Activated CD4-positive, alpha-beta T cell treated with anti-CD3 and anti-CD28 coated beads, Interleukin-2, amount 10 ng/mL, durations not matched to agents 24 days and 14 days (primary cell): ENCODE data around the gene PPP2R2C. TPM values are rescaled to one million over a fixed set of nuclear protein-coding genes. Genes with fewer than 3 reads are reported as not detected.

Experiments used
- DNase-seq: peaks from one replicate; pipeline ENCODE4 v3.0.0; 2022
- H3K27ac Mint-ChIP-seq: one replicate; pipeline ENCODE4 v1.8.0; 2022; ENCODE audit warnings: mild to moderate bottlenecking, mixed read lengths
- H3K27me3 Mint-ChIP-seq: one replicate; pipeline ENCODE4 v1.8.0; 2022; ENCODE audit warnings: mixed read lengths
- H3K36me3 Mint-ChIP-seq: one replicate; pipeline ENCODE4 v1.8.0; 2022; ENCODE audit warnings: low read depth, mild to moderate bottlenecking, mixed read lengths
- H3K4me1 Mint-ChIP-seq: one replicate; pipeline ENCODE4 v1.8.0; 2021; ENCODE audit warnings: mixed read lengths
- H3K4me3 Mint-ChIP-seq: one replicate; pipeline ENCODE4 v1.8.0; 2022; ENCODE audit warnings: mild to moderate bottlenecking, moderate library complexity, mixed read lengths
- H3K9me3 Mint-ChIP-seq: one replicate; pipeline ENCODE4 v1.8.0; 2021; ENCODE audit warnings: mixed read lengths
- intact Hi-C: fragments of 100-400 bp; cut with micrococcal nuclease; formaldehyde crosslinking; loops from one replicate; pipeline ENCODE4 v1.15.1; 2023
- total RNA-seq: library from RNA; stranded (reverse); gene quantifications from 2 replicates; pipeline ENCODE4 v1.2.3, GENCODE V29; 2022

The PPP2R2C gene
- total RNA-seq = not detected in 2 replicates

DNA sequence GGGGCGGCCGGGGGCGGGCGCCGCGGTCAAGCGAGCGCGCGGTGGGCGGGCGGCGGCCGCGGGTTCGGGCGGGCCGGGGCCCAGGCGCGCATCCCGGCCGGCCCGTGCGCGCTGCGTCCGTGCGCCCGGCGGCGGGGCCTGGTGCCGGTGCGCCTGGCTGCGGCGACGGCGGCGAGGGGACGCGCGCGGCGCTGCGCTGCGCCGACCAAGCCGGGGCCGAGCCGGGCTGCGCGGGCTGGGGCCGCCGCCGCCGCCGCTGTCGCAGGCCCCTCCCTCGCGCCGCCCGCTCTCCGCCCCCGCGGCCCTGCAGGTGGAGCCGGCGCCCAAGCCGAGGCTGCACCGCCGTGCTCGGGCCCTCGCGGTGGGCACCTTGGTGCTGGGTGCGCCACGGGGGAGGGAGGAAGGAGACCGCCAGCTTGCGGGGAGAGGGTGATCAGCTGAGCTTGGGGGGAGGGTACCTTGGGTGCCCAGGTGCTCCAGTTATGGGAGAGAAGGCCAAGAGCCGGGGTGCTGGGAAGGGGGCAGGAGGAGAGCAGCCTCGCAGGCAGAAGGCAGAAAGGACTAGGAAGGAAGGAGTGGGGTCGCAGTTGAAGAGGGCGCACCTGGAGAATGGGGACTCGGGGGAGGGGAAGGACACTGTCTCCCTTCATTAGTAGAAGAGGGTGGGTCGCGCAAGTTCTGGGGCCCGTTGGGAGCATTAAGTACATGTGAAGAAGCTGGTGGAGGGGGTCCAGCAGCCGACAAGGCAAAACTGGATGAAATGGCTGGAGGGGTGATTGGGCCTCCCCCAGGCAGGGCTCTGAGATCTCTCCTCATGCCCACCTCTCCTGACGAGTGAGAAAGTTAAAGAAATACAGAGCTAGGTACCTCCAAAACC, at the start of gene PPP2R2C:
TSS of gene PPP2R2C (minus strand) at position 228 of the 877 bp plus-strand sequence. CDS start 385 bp downstream, outside the sequence.
- no peaks in the 10 kb centered on the region for H3K4me1 Mint-ChIP-seq
- no peak within 1 kb of the TSS for H3K27ac Mint-ChIP-seq
- no peak within 1 kb of the TSS for H3K4me3 Mint-ChIP-seq
- intact Hi-C loops = no loop called here
- H3K36me3 Mint-ChIP-seq = no peaks in the 10 kb centered on the region
- peaks cover 45% of the 10 kb centered on the region for H3K27me3 Mint-ChIP-seq
- no peaks in the 10 kb centered on the region for H3K9me3 Mint-ChIP-seq
- DNase-seq = no peak

DNA sequence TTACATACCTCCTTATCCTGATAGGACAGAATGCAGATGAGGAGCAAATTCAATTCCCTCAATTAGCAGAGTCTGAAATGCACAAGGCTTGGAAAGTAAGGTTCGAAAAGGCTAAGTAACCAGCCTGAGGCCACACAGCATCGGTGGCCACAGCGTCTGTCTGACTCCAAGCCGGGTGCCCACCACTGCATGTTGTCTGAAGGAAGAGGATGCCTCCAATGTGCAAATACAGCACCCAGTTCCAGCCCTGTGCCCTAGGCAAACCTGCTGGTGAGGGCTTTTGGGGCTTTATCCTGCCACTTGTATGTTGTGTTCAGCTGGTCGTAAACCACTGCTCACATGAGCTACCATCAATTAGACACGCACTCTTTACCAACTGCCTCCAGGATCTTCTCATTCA, 48.6 kb upstream of the PPP2R2C start:
- Mint-ChIP-seq H3K27me3 (peaks cover 1% of the 10 kb centered on the region), H3K9me3 (no peaks in the 10 kb centered on the region), H3K4me1 (no peaks in the 10 kb centered on the region), H3K36me3 (no peaks in the 10 kb centered on the region), H3K4me3 (no peak overlapping the region), H3K27ac (no peak overlapping the region)
- no peak for DNase-seq
- intact Hi-C loops = no loop called here

DNA sequence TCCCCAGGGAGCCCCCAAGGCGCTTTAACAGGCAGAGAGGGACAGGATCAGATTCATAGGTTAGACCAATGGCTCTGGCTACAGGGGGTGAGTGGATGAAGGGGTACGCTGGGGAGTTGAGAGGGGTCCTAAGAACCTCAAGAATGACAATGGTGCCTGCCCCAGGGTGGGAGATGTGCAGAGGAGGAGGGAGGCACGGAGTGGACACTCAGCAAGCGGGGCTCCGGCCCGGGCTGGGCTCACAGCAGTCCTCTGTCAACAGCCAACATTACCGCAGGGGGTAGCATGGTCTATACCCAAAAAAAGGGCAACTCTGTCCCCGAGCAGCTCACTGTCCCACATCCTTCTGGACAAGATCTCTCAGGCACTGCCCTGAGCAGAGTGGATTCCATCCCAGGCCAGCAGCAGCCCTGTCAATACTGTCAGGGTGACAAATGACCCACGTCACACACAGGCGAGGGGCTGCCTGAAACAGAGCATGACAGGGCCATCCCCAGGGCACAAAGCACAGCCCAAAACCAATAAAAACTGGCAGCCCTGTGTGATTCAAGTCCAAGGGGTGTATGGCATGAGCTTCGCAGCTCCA, 47.7 kb upstream of the PPP2R2C start:
- no peak overlapping the region for H3K4me3 Mint-ChIP-seq
- H3K27ac Mint-ChIP-seq = no peak overlapping the region
- H3K36me3 Mint-ChIP-seq = no peaks in the 10 kb centered on the region
- no peaks in the 10 kb centered on the region for H3K4me1 Mint-ChIP-seq
- intact Hi-C loops = no loop called here
- no peak for DNase-seq
- H3K9me3 Mint-ChIP-seq = no peaks in the 10 kb centered on the region
- peaks cover 1% of the 10 kb centered on the region for H3K27me3 Mint-ChIP-seq

DNA sequence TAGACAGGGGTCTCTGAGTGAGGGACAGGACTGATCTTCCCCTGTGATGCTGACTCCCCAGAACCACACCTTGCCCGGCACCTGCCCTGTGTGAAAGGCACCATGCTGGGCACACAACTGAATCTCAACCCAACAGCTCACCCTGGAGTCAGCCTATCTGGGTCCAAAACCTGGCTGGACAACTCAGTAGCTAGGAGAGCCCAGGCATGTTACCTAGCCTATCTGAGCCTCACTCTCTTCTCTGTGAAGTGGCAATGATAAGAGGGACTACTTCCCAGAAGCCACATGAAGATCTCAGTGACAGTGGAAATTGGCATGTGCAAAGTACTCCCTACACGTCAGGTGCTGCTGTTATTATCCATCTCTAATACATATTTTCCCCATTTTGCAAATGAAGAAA, 44.8 kb upstream of the PPP2R2C start:
- intact Hi-C loops = no loop called here
- no peak for DNase-seq
- Mint-ChIP-seq H3K4me3 (no peak overlapping the region), H3K9me3 (no peaks in the 10 kb centered on the region), H3K36me3 (no peaks in the 10 kb centered on the region), H3K27me3 (peaks cover 1% of the 10 kb centered on the region), H3K27ac (no peak overlapping the region), H3K4me1 (no peaks in the 10 kb centered on the region)

DNA sequence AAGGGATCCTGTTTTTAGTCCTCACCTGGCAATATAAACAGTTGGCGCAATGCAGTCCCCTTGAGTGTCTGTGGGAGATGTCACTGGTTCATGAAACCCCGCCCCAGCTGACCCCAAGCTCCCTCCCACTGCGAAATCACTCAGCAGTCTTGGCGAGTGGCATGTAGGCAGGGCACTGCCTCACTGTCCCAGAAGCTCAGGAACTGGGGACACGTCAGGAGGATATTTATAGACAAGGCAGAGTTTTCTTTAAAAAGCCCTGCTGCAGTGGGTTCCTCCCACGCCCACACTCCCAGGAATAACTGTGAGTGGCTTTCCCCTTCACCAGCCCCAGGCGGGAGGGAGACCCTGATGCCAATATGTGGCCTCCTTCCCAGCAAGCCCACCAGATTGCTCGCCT, 44.3 kb upstream of the PPP2R2C start:
- no peak for DNase-seq
- intact Hi-C loops = no loop called here
- Mint-ChIP-seq H3K9me3 (no peaks in the 10 kb centered on the region), H3K27ac (no peak overlapping the region), H3K4me3 (no peak overlapping the region), H3K27me3 (peaks cover 1% of the 10 kb centered on the region), H3K4me1 (no peaks in the 10 kb centered on the region), H3K36me3 (no peaks in the 10 kb centered on the region)

DNA sequence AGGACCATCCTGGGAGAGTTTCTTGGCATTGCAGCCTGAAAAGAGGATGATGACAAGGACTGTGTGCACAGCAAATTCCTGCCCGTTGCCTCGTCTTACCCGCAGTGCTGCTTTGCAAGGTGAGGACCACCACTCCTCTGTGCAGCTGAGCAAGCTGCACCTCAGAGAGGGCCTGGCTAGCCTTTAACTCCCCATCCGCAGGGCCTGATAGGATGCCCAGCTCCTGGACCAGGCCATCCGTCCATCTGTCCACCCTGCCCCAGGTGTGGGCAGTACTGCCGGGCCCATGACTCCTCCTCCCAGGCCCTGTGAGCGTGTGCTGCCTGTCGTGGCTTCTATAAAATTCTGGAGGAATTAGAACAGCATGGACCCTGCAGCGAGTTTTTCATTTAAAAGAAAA, 43.9 kb upstream of the PPP2R2C start:
- H3K27ac Mint-ChIP-seq = no peak overlapping the region
- peaks cover 1% of the 10 kb centered on the region for H3K27me3 Mint-ChIP-seq
- no peak for DNase-seq
- peaks cover under 1% of the 10 kb centered on the region for H3K9me3 Mint-ChIP-seq
- H3K4me1 Mint-ChIP-seq = no peaks in the 10 kb centered on the region
- no peaks in the 10 kb centered on the region for H3K36me3 Mint-ChIP-seq
- no peak overlapping the region for H3K4me3 Mint-ChIP-seq
- intact Hi-C loops = no loop called here

DNA sequence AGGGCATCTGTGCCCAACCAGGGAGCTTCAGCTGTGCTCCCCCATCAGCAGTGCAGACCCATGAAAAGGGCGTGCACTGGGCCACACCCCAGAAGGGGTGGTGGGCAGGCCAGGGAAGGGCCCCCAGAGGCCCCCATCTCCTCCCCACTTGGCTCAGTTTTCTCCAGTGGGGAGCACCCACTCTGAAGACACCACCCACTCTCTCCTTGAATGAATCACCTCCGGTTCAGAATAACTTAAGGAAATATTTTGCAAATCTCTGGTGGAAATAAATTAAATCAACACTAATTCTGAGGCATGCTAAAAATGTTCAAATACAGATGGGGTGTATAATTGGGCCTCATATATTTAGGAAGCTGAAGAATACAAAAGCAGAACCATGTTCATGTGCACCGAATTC, 41.3 kb upstream of the PPP2R2C start:
- Mint-ChIP-seq H3K36me3 (peaks cover 2% of the 10 kb centered on the region), H3K4me1 (no peaks in the 10 kb centered on the region), H3K4me3 (no peak overlapping the region), H3K9me3 (peaks cover 4% of the 10 kb centered on the region), H3K27me3 (peaks cover 1% of the 10 kb centered on the region), H3K27ac (no peak overlapping the region)
- no peak for DNase-seq
- intact Hi-C loops = no loop called here

DNA sequence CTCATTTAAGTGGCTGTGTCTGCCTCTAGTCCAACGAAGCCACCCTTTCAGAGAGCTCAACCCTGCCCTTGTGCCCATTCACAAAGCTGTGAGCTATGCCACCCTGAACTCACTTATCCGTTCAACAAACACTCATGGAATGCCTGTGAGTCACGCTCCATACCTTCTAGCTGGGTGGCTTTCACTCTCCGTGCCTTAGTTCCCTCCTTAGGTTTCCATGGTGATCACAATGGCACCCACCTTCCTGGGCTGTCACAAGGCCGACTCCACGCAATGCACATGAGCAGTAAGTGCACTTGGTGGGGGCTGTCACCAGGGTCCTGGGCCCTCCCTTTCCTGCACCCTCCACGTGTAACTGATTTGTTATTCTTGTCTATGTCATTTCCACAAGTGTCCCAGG, 37.2 kb upstream of the PPP2R2C start:
- peaks cover 2% of the 10 kb centered on the region for H3K36me3 Mint-ChIP-seq
- H3K4me3 Mint-ChIP-seq = no peak overlapping the region
- no peaks in the 10 kb centered on the region for H3K4me1 Mint-ChIP-seq
- H3K27me3 Mint-ChIP-seq = no peaks in the 10 kb centered on the region
- intact Hi-C loops = no loop called here
- DNase-seq = no peak
- peaks cover 9% of the 10 kb centered on the region for H3K9me3 Mint-ChIP-seq
- H3K27ac Mint-ChIP-seq = no peak overlapping the region

DNA sequence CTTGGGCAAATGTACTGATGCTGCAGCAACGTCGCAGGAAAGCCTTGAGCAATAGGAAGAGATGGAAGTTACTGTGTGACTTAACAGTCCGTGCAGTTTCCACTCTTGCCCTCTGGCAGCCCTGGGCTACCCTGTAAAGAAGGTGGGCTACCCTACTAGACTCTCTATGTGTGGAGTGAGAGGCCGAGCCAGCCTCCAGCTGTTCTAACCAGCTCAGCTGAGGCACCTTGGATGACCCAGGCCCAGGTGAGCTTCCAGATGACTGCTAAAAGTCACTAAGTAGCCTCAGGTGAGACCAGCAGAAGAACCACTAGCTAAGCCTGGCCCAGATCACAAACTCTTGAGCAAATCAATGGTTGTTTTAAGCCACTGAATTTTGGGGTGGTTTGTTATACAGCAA, 34.9 kb upstream of the PPP2R2C start:
- intact Hi-C loops = no loop called here
- no peak for DNase-seq
- Mint-ChIP-seq H3K4me3 (no peak overlapping the region), H3K4me1 (no peaks in the 10 kb centered on the region), H3K27ac (no peak overlapping the region), H3K36me3 (peaks cover 2% of the 10 kb centered on the region), H3K9me3 (peaks cover 15% of the 10 kb centered on the region), H3K27me3 (no peaks in the 10 kb centered on the region)

DNA sequence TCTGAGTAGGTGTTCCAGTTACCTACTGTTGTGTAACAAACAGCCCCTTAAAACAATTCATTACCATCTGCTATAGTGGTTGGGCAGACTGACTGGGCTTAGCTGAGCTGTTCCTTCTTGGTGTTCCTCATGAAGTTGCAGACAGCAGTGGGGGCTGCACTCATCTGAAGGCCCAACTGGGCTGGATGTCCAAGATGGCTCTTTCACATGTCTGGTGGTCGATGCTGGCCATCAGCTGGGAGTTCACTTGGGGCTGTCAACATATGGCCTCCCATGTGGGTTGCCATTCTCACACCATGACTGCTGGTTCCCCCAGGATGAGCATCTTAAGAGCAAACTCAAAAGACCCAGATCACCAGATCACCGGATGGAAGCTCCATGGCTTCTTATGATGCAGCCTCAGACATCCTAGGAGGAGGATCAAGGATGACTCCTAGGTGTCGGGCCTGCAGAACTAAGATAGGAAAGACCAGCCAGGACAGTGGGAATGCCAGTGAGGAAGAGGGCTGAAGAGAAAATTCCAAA, 34.3 kb upstream of the PPP2R2C start:
- Mint-ChIP-seq H3K36me3 (peaks cover 2% of the 10 kb centered on the region), H3K9me3 (peaks cover 15% of the 10 kb centered on the region), H3K27ac (no peak overlapping the region), H3K4me3 (no peak overlapping the region), H3K27me3 (no peaks in the 10 kb centered on the region), H3K4me1 (no peaks in the 10 kb centered on the region)
- no peak for DNase-seq
- intact Hi-C loops = no loop called here

DNA sequence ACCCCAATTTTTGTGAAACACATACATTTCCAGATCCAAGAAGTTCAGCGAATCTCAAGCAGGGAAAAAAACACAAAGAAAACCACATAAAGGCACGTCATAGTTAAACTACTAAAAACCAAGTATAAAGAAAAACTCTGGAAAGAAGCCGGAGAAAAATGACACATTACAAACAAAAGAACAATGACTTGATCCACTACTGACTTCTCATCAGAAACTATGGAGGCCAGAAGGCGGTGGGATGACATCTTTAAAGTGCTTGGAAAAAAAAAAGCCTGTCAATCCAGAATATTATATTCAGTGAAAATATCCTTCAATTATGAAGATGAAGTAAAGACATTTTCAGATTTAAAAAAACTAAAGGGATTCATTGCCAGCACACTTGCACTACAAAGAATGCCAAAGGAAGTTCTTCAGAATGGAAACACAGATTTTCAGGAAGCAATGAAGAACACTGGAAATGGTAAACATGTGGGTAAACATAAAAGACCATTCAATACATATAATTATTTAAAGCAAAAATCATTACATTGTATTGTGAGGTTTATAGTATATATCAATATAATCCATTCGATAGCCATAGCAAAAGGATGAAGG, 32.6 kb upstream of the PPP2R2C start:
- H3K9me3 Mint-ChIP-seq = peaks cover 11% of the 10 kb centered on the region
- H3K4me1 Mint-ChIP-seq = no peaks in the 10 kb centered on the region
- DNase-seq = no peak
- H3K36me3 Mint-ChIP-seq = no peaks in the 10 kb centered on the region
- intact Hi-C loops = no loop called here
- H3K27ac Mint-ChIP-seq = no peak overlapping the region
- no peak overlapping the region for H3K4me3 Mint-ChIP-seq
- no peaks in the 10 kb centered on the region for H3K27me3 Mint-ChIP-seq

DNA sequence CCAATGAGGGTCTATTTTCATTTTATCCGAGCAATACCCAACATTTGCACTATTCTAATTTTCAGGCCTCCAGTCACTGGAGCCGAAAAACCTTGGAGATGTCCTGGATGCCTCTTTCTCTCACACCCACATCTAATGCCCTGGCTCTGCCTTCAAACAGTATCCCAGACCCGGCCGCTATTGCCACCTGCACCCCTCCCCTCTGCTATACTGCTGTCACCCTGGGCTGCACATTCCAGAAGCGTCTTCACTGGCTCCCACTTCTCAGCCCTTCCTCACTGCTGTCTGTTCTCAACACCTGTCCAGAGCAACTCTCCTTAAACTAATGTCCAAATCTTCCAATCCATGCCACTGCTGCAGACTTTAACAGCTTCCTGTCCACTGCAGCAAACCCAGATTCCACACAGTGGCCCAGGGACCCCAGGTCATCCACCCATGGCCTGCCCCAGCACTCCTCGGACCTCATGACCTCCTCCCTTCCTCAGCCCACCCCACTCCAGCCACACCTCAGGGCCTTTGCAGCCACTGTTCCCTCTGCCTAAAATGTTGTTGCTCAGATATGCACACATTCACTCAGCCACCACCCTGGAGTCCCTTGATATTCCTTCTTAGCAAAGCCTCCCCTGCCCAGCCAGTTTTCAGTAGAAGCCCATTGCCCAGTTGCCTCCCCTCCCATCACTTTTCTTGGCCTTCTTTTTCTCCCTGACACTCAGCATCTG, 30.5 kb upstream of the PPP2R2C start:
- Mint-ChIP-seq H3K9me3 (peaks cover 11% of the 10 kb centered on the region), H3K27ac (peak overlapping the region; percentile 13), H3K27me3 (no peaks in the 10 kb centered on the region), H3K36me3 (no peaks in the 10 kb centered on the region), H3K4me3 (no peak overlapping the region), H3K4me1 (no peaks in the 10 kb centered on the region)
- intact Hi-C loops = no loop called here
- DNase-seq = no peak

DNA sequence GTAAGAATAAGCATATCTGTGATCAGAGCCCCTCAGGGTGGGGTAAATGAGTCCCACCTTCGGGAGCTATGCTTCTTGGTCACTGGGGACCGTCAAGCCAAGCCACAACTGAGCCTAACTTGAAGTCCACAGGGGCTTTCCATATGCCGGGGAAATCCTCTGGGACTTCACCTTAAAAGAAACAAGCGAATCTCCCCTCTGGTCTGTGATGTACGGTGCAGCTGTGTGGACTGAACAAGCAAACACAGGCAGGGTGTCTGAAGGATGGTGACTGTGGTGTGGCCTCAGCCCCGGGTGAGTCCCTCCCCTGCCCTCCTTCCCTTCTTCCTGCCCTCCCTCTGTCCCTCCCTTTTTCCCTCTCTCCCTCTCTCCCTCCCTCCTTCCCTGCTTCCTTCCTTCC, 29.7 kb upstream of the PPP2R2C start:
- intact Hi-C loops = no loop called here
- Mint-ChIP-seq H3K27ac (no peak overlapping the region), H3K4me1 (no peaks in the 10 kb centered on the region), H3K36me3 (no peaks in the 10 kb centered on the region), H3K4me3 (no peak overlapping the region), H3K27me3 (no peaks in the 10 kb centered on the region), H3K9me3 (peaks cover 11% of the 10 kb centered on the region)
- no peak for DNase-seq

DNA sequence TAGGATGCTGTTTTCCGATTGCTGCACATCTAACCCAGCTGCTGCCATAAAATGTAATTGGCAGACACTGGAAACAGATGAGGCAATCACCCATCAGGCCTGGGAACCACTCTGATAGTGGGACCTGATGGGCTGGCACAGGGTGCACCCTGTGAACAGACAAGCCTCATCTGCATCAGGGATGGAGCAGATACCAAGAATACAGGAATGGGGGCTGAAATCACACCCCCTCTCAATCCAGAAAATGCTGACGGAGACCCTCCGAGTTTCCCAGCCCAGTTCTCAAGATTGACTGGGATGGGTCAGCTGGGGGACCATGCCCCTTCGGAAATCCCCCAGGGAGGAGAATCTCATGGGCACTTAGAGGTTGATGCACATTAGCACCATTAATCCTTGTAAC, 28.8 kb upstream of the PPP2R2C start:
- no peaks in the 10 kb centered on the region for H3K4me1 Mint-ChIP-seq
- intact Hi-C loops = no loop called here
- H3K9me3 Mint-ChIP-seq = peaks cover 8% of the 10 kb centered on the region
- H3K36me3 Mint-ChIP-seq = no peaks in the 10 kb centered on the region
- no peaks in the 10 kb centered on the region for H3K27me3 Mint-ChIP-seq
- H3K27ac Mint-ChIP-seq = no peak overlapping the region
- no peak for DNase-seq
- H3K4me3 Mint-ChIP-seq = no peak overlapping the region
